ENCODE measurements around the gene GCN1. TPM values are rescaled to one million over a fixed set of nuclear protein-coding genes. Genes with fewer than 3 reads are reported as not detected.

The GCN1 gene
- total RNA-seq, 1 donor from 2014 or later: 77.2 TPM

DNA sequence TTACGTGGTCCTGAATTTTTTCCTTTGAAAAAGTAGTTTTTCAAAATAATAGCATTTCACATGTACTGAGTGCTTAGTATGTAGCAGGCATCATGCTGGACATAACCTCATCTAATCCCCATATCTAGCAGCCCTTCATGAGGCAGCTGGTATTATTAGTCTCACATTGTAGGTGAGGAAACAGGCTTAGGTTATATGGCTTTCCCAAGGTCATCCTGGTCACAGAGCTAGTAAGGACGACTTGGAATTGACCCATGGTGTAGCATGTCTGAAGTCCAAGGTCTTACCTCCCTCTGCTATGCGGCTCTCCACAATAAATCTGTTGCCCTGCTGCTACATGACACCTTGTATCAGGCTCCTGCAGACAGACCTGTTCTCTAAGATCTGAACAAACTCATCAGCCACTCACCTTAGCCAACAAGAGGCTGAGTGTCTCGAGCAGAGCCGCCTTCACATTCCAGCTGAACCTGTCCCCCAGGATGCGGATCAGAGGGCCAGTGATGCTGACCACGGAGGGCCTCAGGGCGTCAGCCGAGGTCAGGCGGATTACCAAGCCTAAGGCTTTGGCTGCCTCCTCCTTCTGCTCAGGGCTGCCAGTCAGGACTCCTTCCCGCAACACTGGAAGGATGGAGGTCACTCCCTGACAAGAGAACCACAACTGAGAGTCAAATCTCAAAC, 58.3 kb downstream of the GCN1 start:
- H3K27ac ChIP-seq: no peak overlapping the region
- H3K9me3 ChIP-seq: no peaks in the 10 kb centered on the region
- ATAC-seq: no peak
- peaks cover 100% of the 10 kb centered on the region for H3K36me3 ChIP-seq
- no peak overlapping the region for H3K4me3 ChIP-seq
- no peaks in the 10 kb centered on the region for H3K27me3 ChIP-seq
- no peak for DNase-seq
- H3K4me1 ChIP-seq: no peaks in the 10 kb centered on the region
- intact Hi-C loops (cut with DNase I): no loop called here
- TF ChIP-seq, protein P1, sequence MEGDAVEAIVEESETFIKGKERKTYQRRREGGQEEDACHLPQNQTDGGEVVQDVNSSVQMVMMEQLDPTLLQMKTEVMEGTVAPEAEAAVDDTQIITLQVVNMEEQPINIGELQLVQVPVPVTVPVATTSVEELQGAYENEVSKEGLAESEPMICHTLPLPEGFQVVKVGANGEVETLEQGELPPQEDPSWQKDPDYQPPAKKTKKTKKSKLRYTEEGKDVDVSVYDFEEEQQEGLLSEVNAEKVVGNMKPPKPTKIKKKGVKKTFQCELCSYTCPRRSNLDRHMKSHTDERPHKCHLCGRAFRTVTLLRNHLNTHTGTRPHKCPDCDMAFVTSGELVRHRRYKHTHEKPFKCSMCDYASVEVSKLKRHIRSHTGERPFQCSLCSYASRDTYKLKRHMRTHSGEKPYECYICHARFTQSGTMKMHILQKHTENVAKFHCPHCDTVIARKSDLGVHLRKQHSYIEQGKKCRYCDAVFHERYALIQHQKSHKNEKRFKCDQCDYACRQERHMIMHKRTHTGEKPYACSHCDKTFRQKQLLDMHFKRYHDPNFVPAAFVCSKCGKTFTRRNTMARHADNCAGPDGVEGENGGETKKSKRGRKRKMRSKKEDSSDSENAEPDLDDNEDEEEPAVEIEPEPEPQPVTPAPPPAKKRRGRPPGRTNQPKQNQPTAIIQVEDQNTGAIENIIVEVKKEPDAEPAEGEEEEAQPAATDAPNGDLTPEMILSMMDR (IDR thresholded peaks at IDR 0.05): no peak

DNA sequence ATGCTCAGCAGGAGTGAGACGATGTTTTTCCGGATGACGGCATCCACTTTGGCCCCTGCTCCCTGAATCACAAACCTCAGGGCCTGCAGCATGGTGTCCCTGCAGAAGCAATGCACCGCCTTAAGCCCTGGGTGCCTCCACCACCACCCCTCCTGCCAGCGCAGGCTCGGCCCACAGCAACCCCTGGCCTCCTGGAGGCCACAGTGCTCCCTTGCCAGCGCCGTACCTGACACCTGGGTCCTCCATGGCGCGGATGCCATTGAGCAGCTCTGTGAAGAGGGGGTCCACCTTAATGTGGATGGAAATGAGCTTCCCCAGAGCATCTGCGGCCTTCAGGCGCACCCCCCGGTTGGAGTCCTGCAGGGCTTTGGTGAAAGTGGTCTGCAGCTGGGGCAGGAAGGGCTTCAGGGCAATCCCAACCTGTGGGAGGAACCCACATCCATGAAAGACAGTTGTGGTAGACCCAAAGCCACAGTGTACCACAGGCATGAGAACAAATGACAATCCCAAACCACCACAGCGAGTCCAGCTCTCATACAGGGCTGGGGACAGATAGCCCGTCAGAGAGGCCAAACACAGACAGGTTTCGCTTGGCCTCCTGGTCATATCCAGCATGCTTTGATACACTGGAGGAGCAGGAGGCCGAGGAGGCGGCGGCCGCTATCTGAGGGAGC, 60.1 kb downstream of the GCN1 start:
- no peaks in the 10 kb centered on the region for H3K9me3 ChIP-seq
- ATAC-seq: no peak
- intact Hi-C loops (cut with DNase I): no loop called here
- no peak for DNase-seq
- H3K36me3 ChIP-seq: peaks cover 100% of the 10 kb centered on the region
- H3K4me3 ChIP-seq: no peak overlapping the region
- H3K27me3 ChIP-seq: no peaks in the 10 kb centered on the region
- no peaks in the 10 kb centered on the region for H3K4me1 ChIP-seq
- TF ChIP-seq, protein P1 (IDR thresholded peaks at IDR 0.05): no peak
- no peak overlapping the region for H3K27ac ChIP-seq

DNA sequence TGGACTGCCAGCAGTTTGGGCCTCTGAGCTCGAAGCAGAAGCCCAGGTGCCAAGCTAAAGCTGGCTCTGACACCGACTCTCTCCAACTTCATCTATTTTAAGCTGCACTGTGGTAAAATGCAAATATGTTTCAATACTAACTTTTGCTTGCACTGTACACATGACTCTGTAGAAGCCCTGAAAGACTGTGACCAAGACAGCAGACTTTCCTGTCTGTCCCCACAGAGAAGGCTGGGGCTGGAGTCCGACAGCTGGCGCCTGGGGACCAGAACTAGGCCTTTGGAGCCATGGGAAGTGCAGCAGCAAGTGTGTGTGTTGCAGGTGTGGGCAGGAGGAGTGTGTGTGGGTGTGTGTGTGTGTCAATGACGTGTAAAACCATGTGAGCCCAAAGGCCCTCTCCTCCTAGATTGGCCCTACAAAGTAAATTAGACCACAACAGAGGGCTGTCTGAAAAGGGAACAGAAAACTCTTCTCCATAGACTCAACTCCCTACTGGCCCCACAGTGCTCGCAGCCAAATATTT, 61.6 kb downstream of the GCN1 start:
- no peak for DNase-seq
- no peaks in the 10 kb centered on the region for H3K9me3 ChIP-seq

DNA sequence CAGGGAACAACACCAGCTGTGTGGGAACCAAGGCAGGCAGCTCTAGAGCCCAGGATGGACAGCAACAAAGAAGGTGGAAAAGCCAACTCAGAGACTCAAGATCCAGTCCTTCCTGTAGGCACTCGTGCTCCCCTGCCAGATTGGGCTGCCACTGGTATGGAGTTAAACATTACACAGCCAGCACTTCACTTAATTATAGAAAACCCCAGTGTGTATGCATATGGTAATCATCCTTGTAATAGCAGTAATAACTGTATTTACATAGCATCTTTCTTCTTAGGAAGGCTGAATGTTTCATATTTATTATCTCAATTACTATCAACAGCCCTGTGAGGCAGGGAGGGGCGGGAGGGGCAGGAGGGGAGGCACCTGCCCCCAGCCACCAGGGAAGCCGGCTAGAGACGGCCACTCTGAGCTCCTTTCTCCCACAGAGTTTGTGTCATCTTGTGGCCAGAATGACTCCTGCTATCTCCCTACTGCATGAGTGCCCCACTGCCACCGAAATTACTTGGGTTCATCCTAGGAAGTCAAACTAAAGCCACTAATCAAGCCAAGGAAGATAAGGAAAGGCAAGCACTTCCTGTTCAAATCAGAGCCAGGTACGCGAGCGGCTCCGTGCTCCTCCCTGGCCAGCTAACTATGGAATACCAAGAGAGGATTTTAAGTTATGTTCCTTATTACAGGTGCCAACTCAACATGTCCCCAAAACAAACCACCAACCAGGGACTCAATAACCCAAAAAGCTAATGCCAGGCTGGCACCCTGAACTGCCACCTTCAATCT, 62.3 kb downstream of the GCN1 start:
- H3K36me3 ChIP-seq: peaks cover 100% of the 10 kb centered on the region
- H3K4me3 ChIP-seq: no peak overlapping the region
- H3K27ac ChIP-seq: no peak overlapping the region

More for the DNA sequence above, 61.6 kb downstream of the GCN1 start:
- Histone ChIP-seq H3K27me3 (no peaks in the 10 kb centered on the region), H3K27ac (no peak overlapping the region), H3K4me3 (no peak overlapping the region), H3K36me3 (peaks cover 100% of the 10 kb centered on the region), H3K4me1 (no peaks in the 10 kb centered on the region)
- TF ChIP-seq, protein P1 (IDR thresholded peaks at IDR 0.05): no peak
- intact Hi-C loops (cut with DNase I): no loop called here
- ATAC-seq: no peak

DNA sequence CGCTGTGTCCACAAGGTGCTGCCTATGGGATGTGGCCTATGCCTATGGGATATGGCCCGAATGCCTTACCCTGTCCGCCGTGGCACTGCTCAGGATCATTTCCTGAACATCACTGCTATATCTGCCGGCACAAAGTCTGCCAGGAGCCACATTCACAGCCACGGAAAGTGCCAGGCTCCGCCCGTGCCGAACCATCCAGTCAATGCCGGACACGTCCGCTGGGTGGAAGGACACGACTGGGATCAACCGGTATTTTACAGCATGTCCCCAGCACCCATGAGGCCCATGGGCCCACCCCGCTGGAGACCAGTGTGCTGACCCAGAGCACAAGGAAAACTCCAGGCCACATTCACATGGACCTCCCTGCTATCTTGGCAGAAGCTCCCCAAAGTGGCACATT, 63.4 kb downstream of the GCN1 start:
- Histone ChIP-seq H3K27ac (no peak overlapping the region), H3K9me3 (no peaks in the 10 kb centered on the region), H3K4me1 (peaks cover 3% of the 10 kb centered on the region), H3K4me3 (no peak overlapping the region), H3K27me3 (no peaks in the 10 kb centered on the region), H3K36me3 (peaks cover 96% of the 10 kb centered on the region)
- TF ChIP-seq, protein P1 (IDR thresholded peaks at IDR 0.05): no peak
- ATAC-seq: no peak
- no peak for DNase-seq
- intact Hi-C loops (cut with DNase I): no loop called here

More for the DNA sequence above, 62.3 kb downstream of the GCN1 start:
- no peaks in the 10 kb centered on the region for H3K9me3 ChIP-seq
- intact Hi-C loops (cut with DNase I): no loop called here
- DNase-seq: no peak
- no peak for ATAC-seq
- no peaks in the 10 kb centered on the region for H3K27me3 ChIP-seq
- TF ChIP-seq, protein P1 (IDR thresholded peaks at IDR 0.05): no peak
- no peaks in the 10 kb centered on the region for H3K4me1 ChIP-seq

Data from upper lobe of right lung (tissue), 1 donor.